Stimulated activated CD8-positive, alpha-beta memory T cell treated with anti-CD3 and anti-CD28 coated beads, Interleukin-2, amount 100 ng/mL, for 1 hour (primary cell): ENCODE measurements around the gene SENP7.
"Not testable (repeated sequence)": the region's sequence is repeated elsewhere in the genome, so short reads cannot be mapped to it uniquely, and the experiment has no call there.

Experiments used
- DNase-seq, 2 donors: peaks; one replicate each; pipeline ENCODE4 v3.0.0-alpha.2; 2020; ENCODE audit warnings: low read depth in 2 of 2

SENP7 gene

DNA sequence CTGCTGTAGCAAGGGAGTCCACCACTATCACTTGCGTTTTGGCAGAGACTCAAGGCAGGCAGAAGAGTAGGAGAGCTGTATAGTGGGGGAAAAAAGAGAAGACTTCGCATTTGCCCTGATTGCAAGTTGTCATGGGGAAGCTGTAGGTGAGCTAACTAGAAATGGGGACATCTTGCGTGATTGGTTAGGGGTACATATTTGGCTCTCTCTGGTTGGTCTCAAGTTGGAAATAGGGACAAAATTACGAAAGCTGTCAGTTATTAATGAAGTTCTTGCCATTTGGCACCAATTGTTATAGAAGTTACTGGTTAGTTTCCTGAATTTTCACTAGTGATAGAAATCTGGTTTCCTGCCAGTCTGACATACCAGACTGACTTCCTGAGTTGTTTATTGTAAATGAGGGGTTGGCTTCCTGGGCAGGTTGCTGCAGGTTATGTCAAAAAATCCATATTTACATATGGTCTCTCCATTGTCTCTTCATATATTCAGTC is 8.2 kb upstream of the SENP7 start:
- DNase-seq = no peak

- DNase-seq = no peak
Measured at GRCh38 chr3:101519685-101520365, 6.8 kb upstream of the SENP7 start.

- DNase-seq = no peak
Measured at GRCh38 chr3:101518421-101518871, 5.4 kb upstream of the SENP7 start.

- no peak for DNase-seq
Measured at GRCh38 chr3:101513419-101513986, 491 bp upstream of the SENP7 start.

DNA sequence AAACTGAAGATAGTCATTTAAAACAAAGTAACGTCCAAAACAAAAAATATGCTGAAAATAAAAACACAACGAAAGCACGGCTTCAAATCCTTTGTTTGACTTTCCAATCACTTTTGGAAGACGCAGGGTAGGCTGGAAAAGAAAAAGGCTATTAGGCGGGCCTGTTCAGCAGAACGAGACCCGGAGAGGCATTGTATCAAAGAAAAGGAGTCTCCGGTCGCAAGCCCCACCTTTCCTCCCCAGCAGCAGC is 691 bp downstream of the SENP7 start:
- DNase-seq = no peak

DNA sequence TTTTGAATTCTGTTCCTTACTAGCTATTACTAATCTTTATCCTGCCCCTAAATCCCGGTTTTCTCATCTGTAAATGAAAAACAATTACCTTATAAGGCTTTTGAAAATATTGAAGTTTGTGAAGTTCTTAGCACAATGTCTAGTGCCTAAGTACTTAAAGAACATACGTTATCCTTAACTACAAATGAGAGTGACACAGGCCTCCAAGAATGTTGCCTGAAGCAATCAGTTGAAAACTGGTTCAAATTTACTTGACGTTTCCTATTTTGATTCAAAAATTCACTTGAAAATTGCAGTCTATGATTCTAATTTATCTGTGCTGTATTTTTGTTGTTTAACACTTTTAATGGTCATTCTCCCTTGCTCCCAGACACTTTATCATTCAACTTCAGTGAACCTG is 3.2 kb downstream of the SENP7 start:
- no peak for DNase-seq

DNA sequence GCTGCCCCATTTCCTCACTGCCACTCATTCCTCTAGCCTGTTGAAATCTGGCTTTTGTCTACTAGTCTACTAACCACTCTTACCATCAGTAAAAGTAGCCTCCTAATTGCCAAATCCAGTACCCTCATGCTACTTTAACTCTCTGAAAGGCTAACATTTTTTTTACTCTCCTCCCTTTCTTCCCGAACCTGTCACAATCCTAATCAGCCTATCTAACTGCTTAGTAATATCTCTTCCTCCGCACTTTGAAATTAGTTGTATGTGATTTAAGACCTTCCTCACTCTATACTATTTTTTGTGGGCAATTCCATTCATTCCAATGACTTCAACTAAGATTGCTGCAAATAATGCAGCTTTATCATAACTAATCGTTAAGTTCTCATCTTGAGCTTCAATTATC is 3.7 kb downstream of the SENP7 start:
- DNase-seq = no peak

GRCh38 chr3:101501783-101502182 is 11.2 kb downstream of the SENP7 start:
- DNase-seq = no peak

DNA sequence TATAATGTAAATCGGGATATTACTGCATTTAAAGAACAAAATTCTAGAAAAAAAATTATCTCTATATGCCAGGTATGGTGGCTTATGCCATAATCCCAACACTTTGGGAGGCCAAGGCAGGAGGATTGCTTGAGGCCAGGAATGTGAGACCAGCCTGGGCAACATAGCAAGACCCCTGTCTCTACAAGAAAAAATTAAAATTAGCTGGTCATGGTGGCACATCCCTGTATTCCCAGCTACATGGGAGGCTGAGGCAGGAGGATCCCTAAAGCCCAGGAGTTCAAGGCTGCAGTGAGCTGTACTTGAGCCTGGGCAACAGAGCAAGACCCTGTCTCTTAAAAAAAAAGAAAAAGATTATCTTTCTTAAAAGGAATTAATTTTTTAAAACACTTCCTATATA is 12.8 kb downstream of the SENP7 start:
- DNase-seq = no peak

DNA sequence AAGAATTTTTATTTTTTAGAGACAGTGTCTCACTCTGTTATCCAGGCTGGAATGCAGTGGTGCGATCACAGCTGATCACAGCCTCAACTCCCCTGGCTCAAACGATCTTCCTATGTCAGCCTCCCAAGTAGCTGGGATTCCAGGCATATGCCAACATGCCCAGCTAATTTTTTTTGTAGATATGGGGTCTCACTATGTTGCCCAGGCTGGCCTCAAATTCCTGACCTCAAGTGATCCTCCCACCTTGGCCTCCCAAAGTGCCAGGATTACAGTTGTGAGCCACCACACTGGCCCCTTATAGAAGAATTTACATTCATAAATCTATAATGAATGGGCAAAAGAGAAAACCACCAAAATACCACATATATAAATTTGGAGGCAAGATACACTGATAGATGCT is 15.2 kb downstream of the SENP7 start:
- DNase-seq = no peak

GRCh38 chr3:101495552-101495951 is 17.5 kb downstream of the SENP7 start:
- no peak for DNase-seq

DNA sequence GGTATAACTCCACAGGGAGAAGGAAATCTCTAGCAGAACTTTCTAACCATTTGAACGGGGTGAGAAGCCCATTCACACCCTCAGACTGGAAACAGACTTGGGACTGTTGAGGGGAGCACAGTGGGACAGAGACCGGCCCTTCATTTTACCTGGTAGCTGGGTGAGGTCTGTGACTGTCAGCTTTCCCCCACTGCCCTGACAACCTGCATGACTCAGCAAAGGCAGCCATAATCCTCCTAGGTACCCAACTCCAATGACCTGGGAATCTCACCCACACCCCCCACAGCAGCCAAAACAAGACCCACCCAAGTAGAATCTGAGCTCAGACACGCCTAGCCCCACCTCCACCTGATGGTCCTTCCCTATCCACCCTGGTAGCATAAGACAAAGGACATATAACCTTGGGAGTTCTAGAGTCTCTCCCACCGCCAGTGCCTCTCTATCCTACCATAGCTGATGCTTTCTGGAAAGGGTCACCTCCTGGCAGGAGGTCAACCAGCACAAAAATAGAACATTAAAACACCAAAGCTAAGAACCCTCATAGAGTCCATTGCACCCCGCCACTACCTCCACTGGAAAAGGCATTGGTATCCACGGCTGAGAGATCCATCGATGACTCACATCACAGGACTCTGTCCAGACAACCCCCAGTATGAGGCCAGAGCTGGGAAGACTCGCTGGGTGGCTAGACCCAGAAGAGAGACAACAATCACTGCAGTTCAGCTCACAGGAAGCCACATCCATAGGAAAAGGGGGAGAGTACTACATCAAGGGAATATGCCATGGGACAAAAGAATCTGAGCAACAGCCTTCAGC is 28.0 kb downstream of the SENP7 start:
- DNase-seq = no peak

DNA sequence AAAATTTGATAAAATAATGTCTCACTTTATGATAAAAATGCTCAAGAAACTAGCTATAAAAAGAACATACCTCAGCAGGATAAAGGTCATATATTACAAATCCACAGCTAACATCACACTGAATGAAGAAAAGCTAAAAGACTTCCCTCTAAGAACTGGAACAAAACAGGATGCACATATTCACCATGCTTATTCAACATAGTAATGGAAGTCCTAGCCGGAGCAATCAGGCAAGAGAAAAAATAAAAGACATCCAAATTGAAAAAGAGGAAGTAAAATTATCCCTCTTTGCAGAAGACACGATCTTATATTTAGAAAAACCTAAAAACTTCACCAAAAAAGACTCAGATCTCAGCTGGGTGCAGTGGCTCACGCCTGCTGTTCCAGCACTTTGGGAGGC is 34.0 kb downstream of the SENP7 start:
- no peak for DNase-seq

DNA sequence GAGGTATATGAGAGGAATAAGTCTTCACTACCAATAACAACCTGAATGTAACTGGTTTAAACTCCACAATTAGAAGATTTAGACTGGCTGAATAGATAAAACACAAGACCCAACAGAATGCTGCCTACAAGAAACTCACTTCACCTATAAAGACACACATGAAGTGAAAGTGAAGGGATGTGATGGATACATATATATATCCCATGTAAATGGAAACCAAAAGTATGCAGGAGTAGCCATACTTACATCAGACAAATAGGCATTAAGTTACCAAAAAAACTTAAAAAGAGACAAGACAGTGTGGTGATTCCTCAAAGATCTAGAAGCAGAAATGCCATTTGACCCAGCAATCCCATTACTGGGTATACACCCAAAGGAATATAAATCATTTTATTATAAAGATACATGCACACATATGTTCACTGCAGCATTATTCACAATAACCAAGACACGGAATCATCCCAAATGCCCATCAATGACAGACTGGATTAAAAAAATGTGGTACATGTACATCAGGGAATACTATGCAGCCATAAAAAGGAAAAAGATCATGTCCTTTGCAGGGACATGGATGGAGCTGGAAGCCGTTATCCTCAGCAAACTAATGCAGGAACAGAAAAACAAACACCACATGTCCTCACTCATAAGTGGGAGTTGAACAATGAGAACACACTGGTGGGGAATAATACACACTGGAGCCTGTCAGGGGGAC is 38.0 kb downstream of the SENP7 start:
- DNase-seq = not testable (repeated sequence)

DNA sequence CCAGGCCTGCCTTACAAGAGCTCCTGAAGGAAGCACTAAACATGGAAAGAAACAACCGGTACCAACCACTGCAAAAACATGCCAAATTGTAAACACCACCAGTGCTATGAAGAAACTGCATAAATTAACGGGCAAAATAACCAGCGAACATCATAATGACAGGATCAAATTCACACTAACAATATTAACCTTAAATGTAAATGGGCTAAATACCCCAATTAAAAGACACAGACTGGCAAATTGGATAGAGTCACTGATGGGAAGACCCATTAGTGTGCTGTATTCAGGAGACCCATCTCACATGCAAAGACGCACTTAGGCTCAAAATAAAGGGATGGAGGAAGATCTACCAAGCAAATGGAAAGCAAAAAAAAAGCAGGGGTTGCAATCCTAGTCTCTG is 44.3 kb downstream of the SENP7 start:
- not testable (repeated sequence) for DNase-seq

- not testable (repeated sequence) for DNase-seq
Measured at GRCh38 chr3:101467310-101467663, 45.7 kb downstream of the SENP7 start.

GRCh38 chr3:101466465-101467309 is 46.3 kb downstream of the SENP7 start:
- peak in 1 of 2 donors; percentile 27 for DNase-seq

DNA sequence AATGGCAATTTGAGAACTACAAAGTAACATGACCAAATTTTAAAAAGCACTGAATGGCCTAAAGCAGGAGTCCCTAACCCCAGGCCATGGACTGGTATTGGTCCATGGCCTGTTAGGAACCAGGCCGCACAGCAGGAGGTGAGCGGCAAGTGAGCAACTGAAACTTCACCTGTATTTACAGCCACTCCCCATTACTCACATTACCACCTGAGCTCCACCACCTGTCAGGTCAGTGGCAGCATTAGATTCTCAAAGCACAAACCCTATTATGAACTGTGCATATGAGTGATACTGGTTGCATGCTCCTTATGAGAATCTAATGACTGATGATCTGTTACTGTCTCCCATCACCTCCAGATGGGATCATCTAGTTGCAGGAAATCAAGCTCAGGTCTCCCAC is 48.8 kb downstream of the SENP7 start:
- no peak for DNase-seq

DNA sequence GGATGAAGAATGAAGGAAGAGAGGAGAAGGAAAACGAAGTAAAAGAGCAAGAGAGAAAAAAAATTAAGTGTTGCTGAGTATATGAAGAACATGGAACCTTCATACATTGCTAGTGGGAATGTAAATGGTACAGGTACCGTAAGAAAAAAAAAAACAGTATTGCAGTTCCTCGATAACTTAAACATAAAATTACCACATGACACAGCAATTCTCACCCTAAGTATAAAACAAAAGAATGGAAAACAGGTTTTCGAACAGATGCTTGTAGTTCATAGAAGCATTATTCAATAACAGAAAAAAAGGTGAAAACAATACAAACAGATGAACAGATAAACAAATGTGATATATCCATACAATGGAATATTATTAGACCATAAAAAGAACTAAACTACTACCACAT is 51.6 kb downstream of the SENP7 start:
- no peak for DNase-seq

DNA sequence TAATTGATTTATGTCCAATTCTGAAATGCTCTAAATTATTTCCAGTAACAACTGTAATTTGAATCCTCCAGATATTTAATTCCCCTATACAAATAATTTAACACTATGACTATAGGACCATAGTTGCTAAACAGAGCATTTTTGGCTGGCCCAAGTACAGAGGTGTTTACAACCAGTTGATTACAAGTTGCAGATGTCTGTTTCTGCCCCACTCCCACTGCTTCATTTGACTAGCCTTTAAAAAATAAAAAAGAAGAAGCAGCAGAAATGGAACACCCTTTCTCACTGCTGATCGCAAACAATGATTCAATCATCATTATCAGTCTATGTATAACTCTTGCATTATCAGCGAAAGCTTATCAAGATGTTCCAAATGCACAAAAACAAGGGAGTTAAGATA is 54.6 kb downstream of the SENP7 start:
- no peak for DNase-seq

DNA sequence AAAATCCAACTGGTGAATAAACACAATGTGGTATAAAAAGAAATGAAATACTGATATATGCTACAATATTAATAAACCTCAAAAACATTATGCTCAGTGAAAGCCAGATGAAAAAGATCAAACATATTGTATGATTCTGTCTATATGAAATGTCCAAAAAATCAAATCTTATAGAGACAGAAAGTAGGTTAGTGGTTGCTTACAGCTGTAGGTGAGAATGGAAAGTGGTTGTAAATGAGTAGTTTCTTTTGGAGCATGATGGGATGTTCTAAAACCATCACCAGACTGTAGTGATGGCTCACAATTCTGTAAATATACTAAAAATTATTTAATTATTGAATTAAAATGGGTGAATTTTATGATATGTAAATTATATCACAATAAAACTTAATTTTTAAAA is 58.4 kb downstream of the SENP7 start:
- no peak for DNase-seq

- DNase-seq = no peak
Measured at GRCh38 chr3:101453961-101454360, 59.1 kb downstream of the SENP7 start.
